Measurements from ENCODE around the gene IGF2BP3. TPM values are rescaled to one million over a fixed set of nuclear protein-coding genes. Genes with fewer than 3 reads are reported as not detected.

Gene IGF2BP3
- total RNA-seq, 1 experiment from 2014 or later, result 80.2 TPM

DNA sequence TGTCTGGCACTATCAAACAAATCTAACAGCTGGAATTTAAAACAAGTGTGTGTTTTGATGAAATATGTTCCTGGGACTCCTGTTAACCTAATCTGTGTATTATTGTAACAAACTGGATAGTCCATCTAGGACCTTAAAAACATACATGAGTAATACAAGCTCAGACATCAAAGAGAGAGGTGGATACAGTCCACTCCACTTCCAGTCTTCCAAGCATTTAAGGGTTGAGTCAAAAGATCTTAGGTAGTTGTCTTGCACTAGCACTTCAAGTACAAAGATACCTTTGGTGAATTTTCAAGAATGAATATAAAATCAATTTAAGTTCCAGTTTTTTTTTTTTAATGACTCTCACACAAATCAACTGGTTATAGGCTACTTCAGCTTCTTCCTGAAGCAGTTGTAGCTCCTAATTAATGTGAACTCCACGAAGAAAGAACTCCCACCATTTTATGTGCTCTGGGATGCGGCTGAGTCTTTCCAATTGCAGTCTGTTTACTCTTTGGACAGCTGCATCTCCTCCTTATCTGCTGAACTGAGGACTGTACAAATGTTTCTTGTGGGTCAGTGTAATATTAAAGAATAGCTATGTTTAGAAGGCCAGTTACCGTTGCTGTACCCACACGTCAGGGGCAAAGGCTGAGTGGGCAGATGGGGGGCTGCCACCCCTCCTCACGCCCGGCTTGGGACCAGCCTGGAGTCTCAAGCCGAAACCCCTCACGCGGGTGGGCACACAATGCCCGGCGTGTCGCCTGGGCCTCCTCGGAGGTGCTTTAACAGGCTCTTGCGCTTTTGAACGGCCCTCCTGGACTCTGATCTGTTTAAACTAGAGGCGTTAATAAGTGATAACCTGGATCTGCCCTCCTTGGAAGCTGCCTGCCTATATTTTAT lies 2.9 kb upstream of the IGF2BP3 start:
- peak overlapping the region; percentile 100 for H3K27ac ChIP-seq (ENCODE audit: low read length)
- peak overlapping the region; percentile 88 to 98 for H3K4me3 ChIP-seq (ENCODE audit: low read depth in 2 of 2, low read length in 2 of 2)
- ChIA-PET POLR2A (interaction anchor here (0.6 to 1.3 kb wide), 7 partner anchors 17 to 261 kb away, joined by 3 to 8 read pairs (median 3); no protein-coding TSS in a partner anchor), CTCF (interaction anchor here (0.7 to 1.2 kb wide), 2 partner anchors 51 to 115 kb away, joined by 4 to 5 read pairs; no protein-coding TSS in a partner anchor)
- H3K4me1 ChIP-seq (ENCODE audit: control insufficient read depth, insufficient read depth, low read length), result peaks cover 22% of the 10 kb centered on the region
- TF ChIP-seq, protein P1, sequence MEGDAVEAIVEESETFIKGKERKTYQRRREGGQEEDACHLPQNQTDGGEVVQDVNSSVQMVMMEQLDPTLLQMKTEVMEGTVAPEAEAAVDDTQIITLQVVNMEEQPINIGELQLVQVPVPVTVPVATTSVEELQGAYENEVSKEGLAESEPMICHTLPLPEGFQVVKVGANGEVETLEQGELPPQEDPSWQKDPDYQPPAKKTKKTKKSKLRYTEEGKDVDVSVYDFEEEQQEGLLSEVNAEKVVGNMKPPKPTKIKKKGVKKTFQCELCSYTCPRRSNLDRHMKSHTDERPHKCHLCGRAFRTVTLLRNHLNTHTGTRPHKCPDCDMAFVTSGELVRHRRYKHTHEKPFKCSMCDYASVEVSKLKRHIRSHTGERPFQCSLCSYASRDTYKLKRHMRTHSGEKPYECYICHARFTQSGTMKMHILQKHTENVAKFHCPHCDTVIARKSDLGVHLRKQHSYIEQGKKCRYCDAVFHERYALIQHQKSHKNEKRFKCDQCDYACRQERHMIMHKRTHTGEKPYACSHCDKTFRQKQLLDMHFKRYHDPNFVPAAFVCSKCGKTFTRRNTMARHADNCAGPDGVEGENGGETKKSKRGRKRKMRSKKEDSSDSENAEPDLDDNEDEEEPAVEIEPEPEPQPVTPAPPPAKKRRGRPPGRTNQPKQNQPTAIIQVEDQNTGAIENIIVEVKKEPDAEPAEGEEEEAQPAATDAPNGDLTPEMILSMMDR (IDR thresholded peaks at IDR 0.05), result no peak
- TF ChIP-seq TCF7L2 (IDR thresholded peaks at IDR 0.05; ENCODE audit: low read depth, low read length) (peak; percentile 76; the same call in 1 of the 2 replicates), POLR2AphosphoS5 (IDR thresholded peaks at IDR 0.05; ENCODE audit: low read depth, low read length) (no peak), SIN3A (IDR thresholded peaks at IDR 0.05; ENCODE audit: borderline replicate concordance, insufficient read depth, low read depth, low read length) (no peak)
- TF ChIP-seq, protein P2, sequence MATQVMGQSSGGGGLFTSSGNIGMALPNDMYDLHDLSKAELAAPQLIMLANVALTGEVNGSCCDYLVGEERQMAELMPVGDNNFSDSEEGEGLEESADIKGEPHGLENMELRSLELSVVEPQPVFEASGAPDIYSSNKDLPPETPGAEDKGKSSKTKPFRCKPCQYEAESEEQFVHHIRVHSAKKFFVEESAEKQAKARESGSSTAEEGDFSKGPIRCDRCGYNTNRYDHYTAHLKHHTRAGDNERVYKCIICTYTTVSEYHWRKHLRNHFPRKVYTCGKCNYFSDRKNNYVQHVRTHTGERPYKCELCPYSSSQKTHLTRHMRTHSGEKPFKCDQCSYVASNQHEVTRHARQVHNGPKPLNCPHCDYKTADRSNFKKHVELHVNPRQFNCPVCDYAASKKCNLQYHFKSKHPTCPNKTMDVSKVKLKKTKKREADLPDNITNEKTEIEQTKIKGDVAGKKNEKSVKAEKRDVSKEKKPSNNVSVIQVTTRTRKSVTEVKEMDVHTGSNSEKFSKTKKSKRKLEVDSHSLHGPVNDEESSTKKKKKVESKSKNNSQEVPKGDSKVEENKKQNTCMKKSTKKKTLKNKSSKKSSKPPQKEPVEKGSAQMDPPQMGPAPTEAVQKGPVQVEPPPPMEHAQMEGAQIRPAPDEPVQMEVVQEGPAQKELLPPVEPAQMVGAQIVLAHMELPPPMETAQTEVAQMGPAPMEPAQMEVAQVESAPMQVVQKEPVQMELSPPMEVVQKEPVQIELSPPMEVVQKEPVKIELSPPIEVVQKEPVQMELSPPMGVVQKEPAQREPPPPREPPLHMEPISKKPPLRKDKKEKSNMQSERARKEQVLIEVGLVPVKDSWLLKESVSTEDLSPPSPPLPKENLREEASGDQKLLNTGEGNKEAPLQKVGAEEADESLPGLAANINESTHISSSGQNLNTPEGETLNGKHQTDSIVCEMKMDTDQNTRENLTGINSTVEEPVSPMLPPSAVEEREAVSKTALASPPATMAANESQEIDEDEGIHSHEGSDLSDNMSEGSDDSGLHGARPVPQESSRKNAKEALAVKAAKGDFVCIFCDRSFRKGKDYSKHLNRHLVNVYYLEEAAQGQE (IDR thresholded peaks at IDR 0.05; ENCODE audit: insufficient read depth in 1 of 2, low read depth in 2 of 2, low read length in 1 of 2), result 0 out of 4 replicates have a peak, but pooled peaks of 1 of the 2 experiments have one; percentile 50
- no peak for DNase-seq (ENCODE audit: low read depth, low spot score)
- no peaks in the 10 kb centered on the region; the same call in 1 of the 2 replicates for H3K36me3 ChIP-seq (ENCODE audit: control insufficient read depth, insufficient read depth, low read length)
- no TSS peak for BruUV-seq (replicated peaks)
- ATAC-seq, result no peak
- no peaks in the 10 kb centered on the region for H3K9me3 ChIP-seq (ENCODE audit: control insufficient read depth, insufficient read depth, low read depth, low read length)
- in situ Hi-C loops (cut with HindIII; ENCODE audit: low pct_unique_long_range_greater_than_20kb, low sequenced_read_pairs) (no loop called here), intact Hi-C loops (cut with micrococcal nuclease; ENCODE audit: unreplicated experiment) (loop anchor here (5.0 to 10.0 kb wide), 4 partner anchors 41 to 198 kb away; partner anchors contain the start of gene TRA2A)
- no peaks in the 10 kb centered on the region for H3K27me3 ChIP-seq (ENCODE audit: control insufficient read depth, insufficient read depth, low read length)

DNA sequence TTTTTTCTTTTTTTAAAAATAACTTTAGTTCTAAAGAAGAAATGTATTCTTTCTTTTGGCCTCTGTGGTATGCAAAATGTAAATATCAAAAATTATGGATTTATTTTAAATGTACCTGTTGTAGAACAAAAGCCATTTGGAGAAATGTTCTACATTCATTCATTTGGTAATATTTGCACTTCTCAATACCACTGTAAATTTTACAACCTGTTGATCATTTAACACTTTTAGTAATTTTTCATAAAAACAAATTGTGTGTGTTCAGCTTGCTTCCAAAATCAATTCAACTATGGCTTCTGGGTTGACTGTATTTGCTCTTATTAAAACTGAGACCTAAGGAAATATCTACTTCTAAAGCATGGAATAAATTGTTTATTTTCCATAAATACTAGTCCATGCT lies 2.3 kb upstream of the IGF2BP3 start:
- DNase-seq (ENCODE audit: low read depth, low spot score) (no peak), ATAC-seq (no peak)
- Histone ChIP-seq H3K27me3 (ENCODE audit: control insufficient read depth, insufficient read depth, low read length) (no peaks in the 10 kb centered on the region), H3K4me1 (ENCODE audit: control insufficient read depth, insufficient read depth, low read length) (peaks cover 22% of the 10 kb centered on the region), H3K4me3 (ENCODE audit: low read depth in 2 of 2, low read length in 2 of 2) (peak overlapping the region; percentile 88 to 98; a peak in 3 of 4 replicates), H3K27ac (ENCODE audit: low read length) (peak overlapping the region; percentile 100), H3K9me3 (ENCODE audit: control insufficient read depth, insufficient read depth, low read depth, low read length) (no peaks in the 10 kb centered on the region), H3K36me3 (ENCODE audit: control insufficient read depth, insufficient read depth, low read length) (no peaks in the 10 kb centered on the region; the same call in 1 of the 2 replicates)
- in situ Hi-C loops (cut with HindIII; ENCODE audit: low pct_unique_long_range_greater_than_20kb, low sequenced_read_pairs), result no loop called here
- TF ChIP-seq, protein P1 (IDR thresholded peaks at IDR 0.05), result no peak
- TF ChIP-seq SIN3A (IDR thresholded peaks at IDR 0.05; ENCODE audit: borderline replicate concordance, insufficient read depth, low read depth, low read length), result no peak
- no peak for TF ChIP-seq TCF7L2 (IDR thresholded peaks at IDR 0.05; ENCODE audit: low read depth, low read length)
- no peak for TF ChIP-seq POLR2AphosphoS5 (IDR thresholded peaks at IDR 0.05; ENCODE audit: low read depth, low read length)
- TF ChIP-seq, protein P2 (IDR thresholded peaks at IDR 0.05; ENCODE audit: insufficient read depth in 1 of 2, low read depth in 2 of 2, low read length in 1 of 2), result no peak
- POLR2A ChIA-PET, result interaction anchor here (0.6 to 1.3 kb wide), 6 partner anchors 16 to 256 kb away, joined by 3 to 8 read pairs (median 3); no protein-coding TSS in a partner anchor
- no TSS peak for BruUV-seq (replicated peaks)
- CTCF ChIA-PET, result interaction anchor here (0.7 to 1.2 kb wide), 2 partner anchors 51 to 114 kb away, joined by 4 to 5 read pairs; no protein-coding TSS in a partner anchor
- intact Hi-C loops (cut with micrococcal nuclease; ENCODE audit: unreplicated experiment), result loop anchor here (5.0 to 10.0 kb wide), 4 partner anchors 40 to 198 kb away; partner anchors contain the start of gene TRA2A

Data from Panc1 (cell line).